Neural cell (in vitro differentiated cells): ENCODE results near the gene ARHGAP5. TPM values are rescaled to one million over a fixed set of nuclear protein-coding genes. Genes with fewer than 3 reads are reported as not detected.

Experiments used
- H2AFZ ChIP-seq: fragments of 200-600, 300-800 bp; sonication (generic), shearing (Covaris generic); 2 replicates; pipeline ENCODE4 v1.6.0; 2014; ENCODE audit warnings: low read depth, mild to moderate bottlenecking, antibody characterized with exemption, low read length, moderate library complexity
- H3F3A ChIP-seq: fragments of 200-600 bp; shearing (Covaris generic); 2 replicates; pipeline ENCODE4 v1.6.1; 2016; ENCODE audit warnings: mild to moderate bottlenecking, moderate library complexity, mixed read lengths, antibody characterized with exemption, low read length; ENCODE audit not compliant: insufficient read depth, poor library complexity, severe bottlenecking
- H3K27ac ChIP-seq: fragments of 200-600, 300-800 bp; sonication (generic), shearing (Covaris generic); 2 replicates; pipeline ENCODE4 v1.5.1; 2014; ENCODE audit warnings: mild to moderate bottlenecking, low read length, moderate library complexity
- H3K27me3 ChIP-seq: fragments of 300-800, 200-600 bp; sonication (generic), shearing (Covaris generic); 2 replicates; pipeline ENCODE4 v1.6.0; 2014; ENCODE audit warnings: mild to moderate bottlenecking, low read depth, low read length, moderate library complexity; ENCODE audit not compliant: insufficient read depth
- H3K36me3 ChIP-seq: fragments of 300-800, 200-600 bp; sonication (generic), shearing (Covaris generic); 2 replicates; pipeline ENCODE4 v1.5.1; 2014; ENCODE audit warnings: mild to moderate bottlenecking, antibody characterized with exemption, low read length, moderate library complexity; ENCODE audit not compliant: insufficient read depth
- H3K4me2 ChIP-seq: fragments of 300-800, 200-600 bp; sonication (generic), shearing (Covaris generic); 2 replicates; pipeline ENCODE4 v1.6.0; 2014; ENCODE audit warnings: mild to moderate bottlenecking, low read length
- H3K4me3 ChIP-seq: fragments of 300-800, 200-600 bp; sonication (generic), shearing (Covaris generic); 2 replicates; pipeline ENCODE4 v1.5.1; 2014; ENCODE audit warnings: mild to moderate bottlenecking, low read length, moderate library complexity
- H3K79me2 ChIP-seq: fragments of 200-600 bp; shearing (Covaris generic); replicated peaks from 2 replicates; pipeline ENCODE4 v1.6.0; 2014; ENCODE audit warnings: mild to moderate bottlenecking, low read length, moderate library complexity; ENCODE audit not compliant: insufficient read depth
- H3K9ac ChIP-seq: fragments of 300-800, 200-600 bp; sonication (generic), shearing (Covaris generic); 2 replicates; pipeline ENCODE4 v1.6.1; 2016; ENCODE audit warnings: mild to moderate bottlenecking, low read length, mixed read lengths
- H3K9me2 ChIP-seq: fragments of 200-600 bp; shearing (Covaris generic); 2 replicates; pipeline ENCODE4 v1.6.1; 2016; ENCODE audit warnings: mild to moderate bottlenecking, low read length, mixed read lengths; ENCODE audit not compliant: insufficient read depth
- H3K9me3 ChIP-seq: fragments of 200-600, 300-800 bp; sonication (generic), shearing (Covaris generic); 2 replicates; pipeline ENCODE4 v1.6.1; 2016; ENCODE audit warnings: mild to moderate bottlenecking, mixed run types, low read length, moderate library complexity, mixed read lengths
- H4K20me1 ChIP-seq: fragments of 200-600 bp; shearing (Covaris generic); 2 replicates; pipeline ENCODE4 v1.6.1; 2016; ENCODE audit warnings: mild to moderate bottlenecking, mixed run types; ENCODE audit not compliant: insufficient read depth
- CTCF ChIP-seq: fragments of 450-650 bp; IDR thresholded peaks from 2 replicates; pipeline ENCODE4 v1.5.1; 2014; ENCODE audit warnings: antibody characterized with exemption, mild to moderate bottlenecking, moderate library complexity; ENCODE audit not compliant: poor library complexity, severe bottlenecking
- EP300 ChIP-seq: fragments of 450-650 bp; conservative IDR thresholded peaks from 2 replicates; pipeline ENCODE4 v1.6.1; 2014; ENCODE audit warnings: antibody characterized with exemption, mild to moderate bottlenecking, moderate library complexity; ENCODE audit not compliant: poor library complexity, severe bottlenecking
- EZH2 ChIP-seq: fragments of 200-600, 300-800 bp; shearing (Covaris generic), sonication (generic); IDR thresholded peaks from 2 replicates; pipeline ENCODE4 v1.6.1; 2014; ENCODE audit warnings: antibody characterized with exemption, low read length, borderline replicate concordance, mild to moderate bottlenecking; ENCODE audit not compliant: insufficient read depth, poor library complexity, severe bottlenecking
- MXI1 ChIP-seq: fragments of 450-650 bp; conservative IDR thresholded peaks from 2 replicates; pipeline ENCODE4 v1.6.1; 2014; ENCODE audit warnings: antibody characterized with exemption, mild to moderate bottlenecking; ENCODE audit not compliant: poor library complexity, severe bottlenecking
- POLR2AphosphoS5 ChIP-seq: IDR thresholded peaks from 2 replicates; pipeline ENCODE4 v1.6.1; 2012
- RAD21 ChIP-seq: fragments of 450-650 bp; conservative IDR thresholded peaks from 2 replicates; pipeline ENCODE4 v1.6.1; 2014; ENCODE audit warnings: antibody characterized with exemption, mild to moderate bottlenecking, moderate library complexity
- REST ChIP-seq: IDR thresholded peaks from 2 replicates; pipeline ENCODE4 v1.6.1; 2012; ENCODE audit warnings: borderline replicate concordance
- SMC3 ChIP-seq: fragments of 450-650 bp; conservative IDR thresholded peaks from 2 replicates; pipeline ENCODE4 v1.6.1; 2014; ENCODE audit warnings: antibody characterized with exemption, mild to moderate bottlenecking, moderate library complexity; ENCODE audit not compliant: poor library complexity
- TAF1 ChIP-seq: IDR thresholded peaks from 2 replicates; pipeline ENCODE4 v1.6.1; 2012; ENCODE audit warnings: low read depth
- polyA minus RNA-seq: library from RNA; depleted of rRNA, polyadenylated mRNA; stranded (reverse); fragments of >200 nt; gene quantifications from 2 replicates; pipeline ENCODE4 v1.2.3, GENCODE V29; 2014
- polyA plus RNA-seq: library from polyadenylated mRNA; depleted of rRNA; stranded (reverse); fragments of >200 nt; gene quantifications from 2 replicates; pipeline ENCODE4 v1.2.3, GENCODE V29; 2014

Gene ARHGAP5
- polyA plus RNA-seq, result 32.2 and 33.1 TPM in 2 replicates
- 329 and 373 TPM in 2 replicates for polyA minus RNA-seq

GRCh38 chr14:32077081-32078022, at the start of gene ARHGAP5:
TSS of gene ARHGAP5 (plus strand) at chr14:32077304. CDS start at chr14:32090670, 13,366 bp downstream.
- Histone ChIP-seq H2AFZ (peak within 1 kb of the TSS; percentile 90), H3K9me3 (no peaks in the 10 kb centered on the region), H3K36me3 (no peaks in the 10 kb centered on the region), H3K27ac (peak within 1 kb of the TSS; percentile 93), H3K27me3 (no peaks in the 10 kb centered on the region), H3K9ac (peak within 1 kb of the TSS; percentile 84), H3F3A (peaks cover 3% of the 10 kb centered on the region), H3K79me2 (peaks cover 41% of the 10 kb centered on the region), H3K4me3 (peak within 1 kb of the TSS; percentile 89), H3K9me2 (no peaks in the 10 kb centered on the region), H3K4me2 (peak within 1 kb of the TSS; percentile 96), H4K20me1 (peaks cover 10% of the 10 kb centered on the region)
- TF ChIP-seq CTCF (peak; percentile 40), SMC3 (no peak), TAF1 (peak; percentile 22), POLR2AphosphoS5 (peak; percentile 54), EZH2 (no peak), MXI1 (peak; percentile 35), RAD21 (peak; percentile 23), REST (no peak), EP300 (no peak)

- Histone ChIP-seq H2AFZ (no peak overlapping the region), H3K4me3 (no peak overlapping the region), H4K20me1 (no peaks in the 10 kb centered on the region), H3K27me3 (no peaks in the 10 kb centered on the region), H3F3A (no peaks in the 10 kb centered on the region), H3K36me3 (no peaks in the 10 kb centered on the region), H3K27ac (no peak overlapping the region), H3K4me2 (no peak overlapping the region), H3K9me3 (no peaks in the 10 kb centered on the region), H3K9ac (no peak overlapping the region), H3K9me2 (no peaks in the 10 kb centered on the region), H3K79me2 (no peaks in the 10 kb centered on the region)
- TF ChIP-seq MXI1, result no peak
- TF ChIP-seq POLR2AphosphoS5, result no peak
- TF ChIP-seq REST, result no peak
- no peak for TF ChIP-seq EP300
- no peak for TF ChIP-seq SMC3
- no peak for TF ChIP-seq RAD21
- TF ChIP-seq TAF1, result no peak
- TF ChIP-seq EZH2, result no peak
- TF ChIP-seq CTCF, result no peak
These were observed 48.5 kb upstream of the ARHGAP5 start for GRCh38 chr14:32028599-32028998.
